OCI-M1 (cell line): ENCODE results near the gene SEC31A.
"Not testable (repeated sequence)": the region's sequence is repeated elsewhere in the genome, so short reads cannot be mapped to it uniquely, and the experiment has no call there.

Experiments
- DNase-seq: peaks from one replicate; lab custom pipeline; 2025; lab: John Stamatoyannopoulos, UW

The SEC31A gene

DNA sequence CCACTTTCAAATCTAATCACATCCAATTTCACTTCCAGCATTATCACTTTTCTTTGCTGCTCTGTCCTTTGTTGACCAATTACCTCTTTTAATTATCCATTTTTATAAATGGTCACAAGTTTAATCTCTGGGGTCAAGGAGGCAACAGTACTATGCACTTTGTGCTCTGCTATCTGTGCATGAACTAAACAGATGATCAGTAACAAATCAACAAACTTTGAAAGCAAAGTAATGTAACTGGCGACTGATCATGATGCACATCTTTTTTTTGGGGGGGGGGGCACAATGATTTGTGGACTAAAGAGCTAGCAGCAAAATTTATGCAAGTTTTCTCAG is 1.5 kb upstream of the SEC31A start:
- no peak for DNase-seq

- peak; percentile 74 for DNase-seq
Measured at GRCh38 chr4:82891707-82892466, 934 bp upstream of the SEC31A start.

DNA sequence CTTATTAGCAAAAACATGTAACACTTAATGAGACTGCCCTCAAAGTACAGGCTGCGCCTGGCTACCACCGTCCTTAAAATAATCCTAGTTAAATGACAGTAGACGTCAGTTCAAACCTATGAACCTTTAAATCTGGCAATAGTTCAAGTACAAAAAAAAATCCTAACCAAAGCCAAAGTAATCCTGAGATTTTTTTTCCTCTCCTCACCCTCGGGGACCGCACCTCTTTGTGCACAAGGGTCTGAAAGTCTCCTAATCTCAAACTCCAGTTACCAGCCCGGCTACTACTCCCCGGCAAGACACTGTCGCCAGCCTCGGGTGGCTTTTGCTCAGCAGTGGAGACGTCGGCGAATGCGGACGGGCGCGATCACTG is 439 bp downstream of the SEC31A start:
- no peak for DNase-seq

- DNase-seq: peak; percentile 34
Measured at GRCh38 chr4:82889287-82889686, 1.7 kb downstream of the SEC31A start.

DNA sequence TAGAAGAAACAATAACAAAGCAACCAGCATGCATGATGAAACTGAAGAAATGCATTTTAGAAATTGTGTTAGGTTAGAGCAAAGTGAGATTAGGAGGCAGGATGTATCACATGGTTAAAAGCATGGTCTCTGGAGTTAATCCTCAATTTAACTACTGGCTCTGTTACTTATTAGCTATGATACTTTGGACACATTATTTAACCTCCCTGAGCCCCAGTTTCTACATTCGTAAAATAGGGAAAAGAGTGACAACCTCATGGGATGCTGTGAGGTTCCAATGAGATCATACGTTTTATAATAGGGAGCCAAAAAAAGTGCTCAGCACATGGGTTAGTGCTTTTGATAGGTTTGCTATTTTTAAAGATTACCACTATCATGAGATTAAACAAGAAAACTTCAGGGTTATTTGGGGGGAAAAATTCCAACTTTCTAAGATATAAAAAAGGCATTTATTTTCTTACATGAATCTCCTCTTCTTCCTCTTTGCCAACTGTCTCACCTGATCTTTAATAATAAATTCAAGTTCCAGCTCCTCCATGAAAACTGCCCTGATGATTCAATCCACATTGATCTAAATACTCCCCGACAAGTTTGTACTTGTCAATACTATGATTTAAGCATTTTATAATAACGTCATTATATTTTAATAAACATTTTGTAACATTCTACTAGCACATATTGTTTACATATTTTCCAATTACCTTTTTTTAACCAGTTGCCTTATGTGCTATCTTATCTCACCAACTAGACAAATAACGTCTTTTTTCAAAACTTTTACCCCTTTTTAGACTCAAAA is 4.6 kb downstream of the SEC31A start:
- peak; percentile 43 for DNase-seq

GRCh38 chr4:82885410-82885809 is 5.5 kb downstream of the SEC31A start:
- no peak for DNase-seq

DNA sequence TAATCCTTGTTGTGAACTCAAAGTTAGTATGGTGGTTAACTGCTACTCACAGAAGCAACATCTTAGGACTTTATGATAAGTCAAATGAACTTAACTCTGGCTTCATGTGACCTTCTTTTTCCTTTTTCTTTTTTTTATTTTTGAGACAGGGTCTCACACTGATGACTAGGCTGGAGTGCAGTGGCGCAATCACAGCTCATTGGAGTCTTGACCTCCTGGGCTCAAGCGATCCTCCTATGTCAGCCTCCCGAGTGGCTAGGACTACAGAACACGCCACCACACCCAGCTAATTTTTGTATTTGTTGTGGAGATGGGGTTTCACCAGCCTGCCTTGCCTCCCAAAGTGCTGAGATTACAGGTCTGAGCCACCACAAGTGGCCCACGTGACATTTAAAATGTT is 22.4 kb downstream of the SEC31A start:
- DNase-seq: no peak

GRCh38 chr4:82866706-82867385 is 24.1 kb downstream of the SEC31A start:
- no peak for DNase-seq

DNA sequence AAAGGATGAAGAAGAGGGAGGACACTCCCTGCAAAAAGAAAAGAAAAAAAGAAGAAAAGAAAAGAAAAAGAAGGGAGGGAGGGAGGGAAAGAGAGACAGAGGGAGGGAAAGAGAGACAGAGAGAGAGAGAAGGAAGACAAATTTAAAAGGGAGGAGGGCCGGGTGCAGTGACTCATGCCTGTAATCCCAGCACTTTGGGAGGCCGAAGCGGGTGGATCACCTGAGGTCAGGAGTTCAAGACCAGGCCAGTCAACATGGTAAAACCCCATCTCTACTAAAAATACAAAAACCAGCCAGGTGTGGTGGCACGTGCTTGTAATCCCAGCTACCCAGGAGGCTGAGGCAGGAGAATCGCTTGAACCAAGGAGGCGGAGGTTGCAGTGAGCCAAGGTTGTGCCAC is 24.9 kb downstream of the SEC31A start:
- DNase-seq: not testable (repeated sequence)

- peak; percentile 9 for DNase-seq
Measured at GRCh38 chr4:82865592-82865991, 25.4 kb downstream of the SEC31A start.

- no peak for DNase-seq
Measured at GRCh38 chr4:82864336-82864979, 26.5 kb downstream of the SEC31A start.

GRCh38 chr4:82861529-82861928 is 29.4 kb downstream of the SEC31A start:
- no peak for DNase-seq

- DNase-seq: not testable (repeated sequence)
Measured at GRCh38 chr4:82860487-82860886, 30.5 kb downstream of the SEC31A start.

GRCh38 chr4:82852751-82853285 is 38.1 kb downstream of the SEC31A start:
- DNase-seq: no peak

DNA sequence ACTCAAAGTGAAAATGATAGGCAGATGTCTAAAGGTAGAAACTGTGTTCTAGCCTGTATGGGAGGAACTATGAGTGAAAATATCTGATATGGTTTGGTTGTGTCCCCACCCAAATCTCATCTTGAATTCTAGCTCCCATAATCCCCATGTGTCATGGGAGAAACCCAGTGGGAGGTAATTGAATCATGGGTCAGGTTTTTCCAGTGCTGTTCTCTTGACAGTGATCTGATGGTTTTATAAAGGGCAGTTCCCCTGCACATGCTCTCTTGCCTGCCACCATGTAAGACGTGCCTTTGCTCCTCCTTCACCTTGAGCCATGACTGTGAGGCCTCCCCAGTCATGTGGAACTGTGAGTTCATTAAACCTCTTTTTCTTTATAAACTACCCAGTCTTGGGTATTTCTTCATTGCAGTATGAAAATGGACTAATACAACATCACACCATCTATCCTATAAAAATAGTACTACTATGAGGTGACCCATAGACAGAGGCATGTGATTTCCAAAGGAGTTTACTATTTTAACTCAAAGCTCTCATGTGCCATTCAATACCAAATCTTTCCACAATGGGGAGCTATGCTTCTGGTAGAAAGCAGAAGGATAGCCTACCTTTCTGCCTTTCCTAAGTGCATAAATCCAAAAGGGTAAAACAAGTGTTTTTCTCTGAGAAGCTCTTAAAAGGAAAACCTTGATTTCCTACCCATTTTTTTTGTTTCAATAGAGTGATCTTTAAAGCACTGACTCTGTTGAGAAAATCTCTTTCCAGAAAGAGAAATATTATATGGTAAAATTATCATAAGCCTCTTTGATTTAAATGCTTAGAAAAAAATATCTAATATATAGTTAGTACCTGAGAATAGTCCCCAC is 38.8 kb downstream of the SEC31A start:
- peak; percentile 57 for DNase-seq

- DNase-seq: no peak
Measured at GRCh38 chr4:82851318-82851717, 39.6 kb downstream of the SEC31A start.

GRCh38 chr4:82850684-82851083 is 40.3 kb downstream of the SEC31A start:
- no peak for DNase-seq

- DNase-seq: no peak
Measured at GRCh38 chr4:82848706-82849105, 42.2 kb downstream of the SEC31A start.

GRCh38 chr4:82842593-82842992 is 48.4 kb downstream of the SEC31A start:
- DNase-seq: peak; percentile 3

DNA sequence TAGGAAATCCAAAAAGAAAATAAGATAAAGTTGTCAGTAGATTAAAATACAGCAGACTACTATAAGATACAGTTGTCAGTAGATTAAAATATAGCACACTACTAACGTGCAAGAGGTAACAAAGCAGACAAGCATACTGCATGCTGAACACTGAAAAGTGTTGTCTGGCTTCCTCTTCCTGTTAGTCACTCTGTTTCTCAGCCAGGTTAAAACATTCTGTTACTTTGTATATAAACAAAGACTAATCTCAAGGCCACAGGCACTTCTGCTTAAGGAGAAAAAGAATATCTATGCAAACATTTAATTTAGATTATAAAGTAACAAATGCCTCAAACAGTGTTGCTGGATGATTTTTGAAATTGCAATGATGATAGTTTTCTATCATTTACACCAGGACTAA is 51.3 kb downstream of the SEC31A start:
- DNase-seq: no peak

- DNase-seq: no peak
Measured at GRCh38 chr4:82833696-82834313, 57.1 kb downstream of the SEC31A start.
